ENCODE data around the gene CDH4. TPM values are rescaled to one million over a fixed set of nuclear protein-coding genes. Genes with fewer than 3 reads are reported as not detected.

The CDH4 gene
- total and polyA plus RNA-seq, 2 of the 13 experiments (the other 11 are each of a cell fraction or from before 2014, with no cell fraction given) = not detected

GRCh38 chr20:61754976-61755778 lies 503.1 kb downstream of the CDH4 start (continued):
- peak; percentile 70; the same call in 1 of the 2 replicates for TF ChIP-seq ZNF646 (CRISPR knock-in tag; IDR thresholded peaks at IDR 0.05)
- TF ChIP-seq ZNF282 (IDR thresholded peaks at IDR 0.05; ENCODE audit: partially characterized antibody) = peak; percentile 96
- TF ChIP-seq ZNF207 (IDR thresholded peaks at IDR 0.05; ENCODE audit: borderline replicate concordance) = peak; percentile 95; the same call in 1 of the 2 replicates
- no peak for TF ChIP-seq ZNF563 (CRISPR knock-in tag; IDR thresholded peaks at IDR 0.05)

Measured in HepG2 (cell line).